Endometrial microvascular endothelial cells (primary cell): Measurements from ENCODE around the gene CROT. TPM values are rescaled to one million over a fixed set of nuclear protein-coding genes. Genes with fewer than 3 reads are reported as not detected.

Source experiments
- in situ Hi-C: cut with HindIII; loops from 2 replicates; pipeline ENCODE4 v1.10.0; 2017; ENCODE audit warnings: low sequenced_read_pairs, low pct_unique_long_range_greater_than_20kb; ENCODE audit errors: inconsistent ontology term
- total RNA-seq: library from RNA; depleted of rRNA; stranded (reverse); fragments of >200 nt; gene quantifications from one replicate; pipeline ENCODE4 v1.2.3, GENCODE V29; 2015; ENCODE audit errors: inconsistent ontology term

Gene CROT
- total RNA-seq, 1 donor from 2014 or later, result 5.8 TPM

DNA sequence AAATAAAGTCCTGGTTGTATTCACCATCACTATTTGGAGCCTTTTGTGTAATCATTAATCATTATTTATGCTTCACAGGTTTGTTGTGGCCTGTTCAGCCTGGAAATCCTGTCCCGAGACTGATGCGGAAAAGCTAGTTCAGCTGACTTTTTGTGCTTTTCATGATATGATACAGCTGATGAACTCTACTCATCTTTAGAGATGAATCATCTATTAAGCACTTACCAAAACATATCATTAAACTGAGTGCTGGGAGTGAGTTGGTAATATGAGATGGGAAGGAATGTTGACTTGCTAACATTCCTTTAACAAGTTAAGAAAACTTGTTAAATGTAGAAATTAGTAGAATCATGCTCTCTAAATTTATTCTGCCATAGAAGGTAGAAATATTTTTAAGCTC is 53.0 kb downstream of the CROT start:
- in situ Hi-C loops, result no loop called here

DNA sequence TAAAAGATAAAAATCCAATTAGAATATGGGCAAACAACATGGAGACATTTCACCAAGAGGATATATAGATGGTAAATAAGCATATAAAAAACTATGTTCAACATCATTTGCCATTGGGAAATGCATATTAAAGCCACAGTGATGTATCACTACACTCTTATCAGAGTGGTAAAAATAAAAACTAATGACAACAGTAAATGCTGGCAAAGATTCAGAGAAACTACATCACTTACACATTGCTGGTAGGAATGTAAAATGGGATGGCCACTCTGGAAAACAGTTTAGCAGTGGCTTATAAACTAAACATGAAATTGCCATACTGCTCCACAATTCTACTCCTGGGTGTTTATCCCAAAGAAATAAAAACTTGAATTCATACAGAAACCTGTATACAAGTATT is 59.2 kb downstream of the CROT start:
- in situ Hi-C loops, result no loop called here

DNA sequence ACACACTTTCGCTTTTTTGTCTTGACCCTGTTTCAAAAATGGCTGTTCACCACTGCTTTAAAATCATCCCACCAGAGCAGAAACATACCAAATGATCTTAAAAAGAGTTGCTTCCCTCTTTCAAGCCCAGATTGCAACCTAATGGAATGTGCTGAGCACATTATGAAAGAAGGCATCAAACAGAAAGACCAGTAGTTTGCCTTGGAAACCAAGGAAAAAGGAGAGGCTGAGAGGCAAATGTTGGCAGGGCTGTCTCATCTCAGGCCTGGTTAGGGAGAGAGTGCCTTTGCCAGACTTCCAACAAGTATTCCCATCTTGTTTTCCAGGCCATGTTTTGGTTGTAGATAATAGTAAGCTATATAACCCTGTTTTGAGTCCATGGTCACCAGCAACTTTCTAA is 65.7 kb downstream of the CROT start:
- in situ Hi-C loops, result no loop called here

DNA sequence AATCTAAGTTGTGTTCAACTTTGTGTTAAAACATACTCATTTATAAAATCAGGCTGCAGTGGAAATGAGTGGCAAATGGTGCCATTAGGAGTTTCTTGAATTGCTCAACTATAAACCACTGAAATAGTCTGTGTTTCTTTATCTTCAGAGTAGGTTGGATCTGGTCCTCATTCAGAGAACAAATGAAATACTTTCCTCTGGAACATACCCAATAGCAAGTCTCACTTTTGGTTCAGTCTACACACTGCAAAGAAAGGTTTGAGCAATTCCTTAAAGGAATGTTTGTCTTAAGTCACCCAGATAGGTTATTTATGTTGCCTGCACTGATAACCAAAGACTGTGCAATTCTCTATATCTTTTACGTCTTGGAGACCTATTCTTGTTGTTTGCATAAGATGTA is 67.6 kb downstream of the CROT start:
- in situ Hi-C loops, result no loop called here

GRCh38 chr7:87413951-87414793 is 68.7 kb downstream of the CROT start:
- in situ Hi-C loops, result no loop called here

- in situ Hi-C loops, result no loop called here
Observed at GRCh38 chr7:87414794-87415188, 69.3 kb downstream of the CROT start.

- in situ Hi-C loops, result no loop called here
Observed at GRCh38 chr7:87416682-87417587, 71.5 kb downstream of the CROT start.

- in situ Hi-C loops, result no loop called here
Observed at GRCh38 chr7:87420173-87420572, 74.7 kb downstream of the CROT start.

DNA sequence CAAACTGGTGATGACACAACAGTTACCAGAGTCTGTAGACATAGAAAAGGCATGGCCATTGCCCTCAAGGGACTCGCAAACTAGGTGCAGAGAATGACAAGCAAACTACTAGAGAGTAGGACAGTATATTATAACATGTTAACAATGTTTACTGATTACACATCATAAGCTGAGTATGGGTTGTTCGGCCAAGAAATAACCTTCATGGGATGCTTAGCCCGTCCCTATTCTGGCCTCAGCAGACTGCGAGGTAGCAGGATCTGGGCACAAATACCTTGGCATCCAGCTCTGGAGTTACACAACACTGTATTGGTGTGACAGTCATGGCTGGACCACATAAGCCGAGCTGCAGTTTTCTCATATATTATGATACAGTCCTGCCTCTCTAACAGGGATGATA is 78.6 kb downstream of the CROT start:
- in situ Hi-C loops, result no loop called here

- in situ Hi-C loops, result no loop called here
Observed at GRCh38 chr7:87426160-87426559, 80.7 kb downstream of the CROT start.

DNA sequence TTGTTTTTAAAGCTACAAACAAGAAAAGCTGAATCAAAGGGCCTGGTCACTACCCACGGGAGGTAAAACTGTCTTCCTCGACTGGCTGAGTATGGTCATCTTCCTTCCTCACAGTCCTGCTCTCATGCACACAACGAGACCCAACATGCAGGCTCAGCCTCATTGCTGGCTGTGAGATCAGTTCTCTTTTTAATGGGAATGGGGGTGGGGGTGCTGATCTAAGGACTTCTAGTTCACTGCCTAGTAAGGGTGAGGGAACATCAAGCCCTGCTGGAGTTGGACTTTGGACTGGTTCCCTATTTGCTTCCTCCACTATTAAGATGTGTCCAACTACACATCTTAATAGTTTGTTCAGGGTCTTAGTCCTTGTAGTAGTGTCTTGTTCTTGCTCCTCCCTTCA is 81.8 kb downstream of the CROT start:
- in situ Hi-C loops, result no loop called here

DNA sequence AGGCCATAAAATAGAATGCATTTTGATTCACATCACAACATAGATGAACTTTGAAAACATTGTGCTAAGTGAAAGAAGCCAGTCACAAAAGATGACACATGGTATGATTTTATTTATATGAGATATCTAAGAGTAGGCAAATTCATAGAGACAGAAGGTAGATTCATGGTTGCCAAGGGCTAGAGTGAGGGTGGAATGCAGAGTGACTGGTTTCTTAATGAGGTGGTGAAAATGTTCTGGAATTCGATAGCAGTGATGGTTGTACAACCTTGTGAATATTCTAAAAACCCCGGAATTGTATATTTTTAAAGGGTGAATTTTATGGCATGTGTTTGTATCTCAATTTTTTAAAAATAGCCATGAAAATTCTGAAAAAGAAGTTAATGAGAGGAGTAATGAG is 87.1 kb downstream of the CROT start:
- in situ Hi-C loops, result no loop called here

DNA sequence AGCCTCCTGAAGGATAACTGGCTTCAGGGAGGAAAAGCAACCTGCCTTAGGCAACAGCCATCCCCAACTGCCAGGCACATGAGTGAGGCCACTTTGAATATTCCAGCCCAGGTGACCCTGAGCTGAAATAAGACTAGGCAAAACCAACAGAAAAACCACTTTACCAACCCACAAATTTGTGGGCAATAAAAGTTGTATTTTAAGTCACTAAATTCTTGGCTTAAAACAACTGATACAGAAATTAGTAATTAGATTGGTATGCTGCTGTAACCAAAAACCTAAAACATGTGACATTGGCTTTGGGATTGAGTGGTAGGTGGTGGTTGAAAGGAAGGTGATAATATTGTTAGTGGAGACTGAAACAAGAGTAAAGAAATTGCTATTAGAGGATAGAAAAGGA is 90.1 kb downstream of the CROT start:
- in situ Hi-C loops, result no loop called here

DNA sequence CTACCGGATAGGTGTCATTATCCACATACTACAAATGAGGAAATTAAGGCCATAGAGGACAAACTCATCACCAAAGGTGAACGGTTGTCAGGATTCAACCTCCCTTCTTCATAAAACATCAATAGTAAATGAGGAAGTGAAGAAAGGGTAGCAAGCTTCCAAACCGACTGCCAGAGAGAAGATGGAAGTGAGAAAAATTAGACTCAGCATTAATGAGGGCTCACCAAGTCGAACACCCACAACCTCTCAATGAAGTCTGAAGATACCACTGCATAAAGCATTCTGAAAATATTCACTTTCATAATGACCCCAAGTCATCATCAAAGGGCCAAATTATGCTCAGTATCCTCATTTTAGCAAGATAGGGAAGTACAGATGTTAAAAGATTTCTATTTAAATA is 100.4 kb downstream of the CROT start:
- in situ Hi-C loops, result no loop called here

DNA sequence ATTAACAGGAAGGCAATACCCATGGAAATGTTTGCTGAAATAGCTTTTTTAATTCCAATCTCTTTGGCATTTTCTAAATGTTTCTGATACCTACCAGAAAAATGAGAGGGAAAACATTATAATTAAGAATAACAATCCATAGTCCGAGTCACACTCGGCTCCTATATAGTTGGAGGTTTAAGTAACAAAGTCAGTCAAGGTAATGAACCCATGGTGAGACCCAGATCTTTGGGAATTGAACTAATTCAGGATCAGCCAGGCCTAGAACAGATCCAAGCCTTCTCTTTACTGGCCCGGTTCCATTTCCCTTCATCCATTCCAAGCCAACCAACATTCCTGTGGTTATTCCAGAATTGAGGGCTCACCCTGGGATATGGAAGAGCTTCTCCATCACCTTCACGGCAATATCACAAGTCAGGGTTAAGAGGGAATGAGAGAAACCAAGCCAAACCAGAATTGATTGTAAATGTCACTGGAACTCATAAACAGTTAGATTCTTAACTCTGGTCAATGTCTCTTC is 101.7 kb downstream of the CROT start:
- in situ Hi-C loops, result no loop called here

DNA sequence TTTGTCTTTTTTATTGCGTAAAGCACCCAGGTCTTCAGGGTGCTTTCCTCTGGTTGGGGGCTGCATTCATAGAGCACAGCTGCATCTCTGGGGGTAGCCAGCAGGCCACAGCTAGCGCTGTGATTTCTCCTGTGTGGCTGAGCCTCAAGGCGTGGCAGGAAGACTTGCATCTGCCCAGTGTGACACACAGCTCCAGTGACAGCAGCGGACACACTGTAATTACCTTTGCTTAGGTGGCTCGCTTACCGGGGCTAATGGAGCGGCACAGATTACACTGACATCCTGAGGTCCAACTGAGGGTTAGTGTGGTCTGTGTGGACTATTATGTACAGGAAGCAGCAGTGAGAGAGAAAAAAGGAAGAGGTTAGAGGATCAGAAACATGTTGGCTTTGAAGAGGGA is 102.9 kb downstream of the CROT start:
- in situ Hi-C loops, result no loop called here
